ENCODE data around the gene HNRNPUL1.

DNA sequence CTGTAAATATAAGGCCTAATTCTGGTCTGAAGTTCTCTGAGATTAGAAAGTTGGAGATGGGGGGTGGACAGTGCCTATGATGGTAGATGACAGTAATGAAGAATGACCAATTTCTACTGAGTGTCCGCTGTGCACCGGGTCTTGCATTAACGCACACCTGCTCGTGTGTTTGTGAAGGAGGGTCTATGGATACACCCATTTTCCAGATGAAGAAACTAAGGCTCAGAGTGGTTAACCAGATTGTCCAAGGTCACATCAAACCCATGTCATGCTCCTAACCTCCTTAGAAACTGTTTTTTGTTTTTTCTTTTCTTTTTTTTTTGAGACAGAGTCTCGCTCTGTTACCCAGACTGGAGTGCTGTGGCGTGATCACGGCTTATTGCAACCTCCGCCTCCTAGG lies 31.5 kb upstream of the HNRNPUL1 start:
- TF ChIP-seq, protein P1, sequence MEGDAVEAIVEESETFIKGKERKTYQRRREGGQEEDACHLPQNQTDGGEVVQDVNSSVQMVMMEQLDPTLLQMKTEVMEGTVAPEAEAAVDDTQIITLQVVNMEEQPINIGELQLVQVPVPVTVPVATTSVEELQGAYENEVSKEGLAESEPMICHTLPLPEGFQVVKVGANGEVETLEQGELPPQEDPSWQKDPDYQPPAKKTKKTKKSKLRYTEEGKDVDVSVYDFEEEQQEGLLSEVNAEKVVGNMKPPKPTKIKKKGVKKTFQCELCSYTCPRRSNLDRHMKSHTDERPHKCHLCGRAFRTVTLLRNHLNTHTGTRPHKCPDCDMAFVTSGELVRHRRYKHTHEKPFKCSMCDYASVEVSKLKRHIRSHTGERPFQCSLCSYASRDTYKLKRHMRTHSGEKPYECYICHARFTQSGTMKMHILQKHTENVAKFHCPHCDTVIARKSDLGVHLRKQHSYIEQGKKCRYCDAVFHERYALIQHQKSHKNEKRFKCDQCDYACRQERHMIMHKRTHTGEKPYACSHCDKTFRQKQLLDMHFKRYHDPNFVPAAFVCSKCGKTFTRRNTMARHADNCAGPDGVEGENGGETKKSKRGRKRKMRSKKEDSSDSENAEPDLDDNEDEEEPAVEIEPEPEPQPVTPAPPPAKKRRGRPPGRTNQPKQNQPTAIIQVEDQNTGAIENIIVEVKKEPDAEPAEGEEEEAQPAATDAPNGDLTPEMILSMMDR (IDR thresholded peaks at IDR 0.05) = no peak
- TF ChIP-seq EP300 (IDR thresholded peaks at IDR 0.05) = no peak

Measured in suprapubic skin (tissue), 3 donors.